Coronary artery (tissue), 2 donors: Measurements from ENCODE around the gene CAPN10.
A peak's percentile ranks its signal among the peaks of the same experiment; 100 is the strongest.

Experiments
- DNase-seq: peaks from one replicate; pipeline ENCODE4 v3.0.0-alpha.2; 2017; ENCODE audit warnings: low spot score
- H3K27ac ChIP-seq, 2 donors: fragments of 200-600 bp; sonication (generic); one replicate each; pipeline ENCODE4 v1.5.1; 2016 to 2019
- H3K4me3 ChIP-seq: fragments of 200-600 bp; sonication (generic); 2 replicates; pipeline ENCODE4 v1.5.1; 2016; ENCODE audit warnings: mild to moderate bottlenecking, moderate library complexity
- CTCF ChIP-seq: fragments of 200-600 bp; sonication (generic); IDR thresholded peaks from one replicate; pipeline ENCODE4 v1.5.1; 2019; ENCODE audit warnings: antibody characterized with exemption

Gene CAPN10

GRCh38 chr2:240648155-240648649 lies 61.7 kb downstream of the CAPN10 start:
- no peak overlapping the region for H3K27ac ChIP-seq
- H3K4me3 ChIP-seq: no peak overlapping the region
- no peak for TF ChIP-seq CTCF
- peak; percentile 56 for DNase-seq
